ENCODE measurements around the gene MAGI2. TPM values are rescaled to one million over a fixed set of nuclear protein-coding genes. Genes with fewer than 3 reads are reported as not detected.

Gene MAGI2
- total and polyA plus RNA-seq, 2 experiments from 2014 or later: 10.4 to 26.4 TPM

GRCh38 chr7:78398081-78398480 lies 1055.4 kb downstream of the MAGI2 start:
- peaks cover 71% of the 10 kb centered on the region for H3K4me1 Mint-ChIP-seq
- Histone ChIP-seq H2AFZ (no peak overlapping the region), H3K79me2 (replicated peaks; ENCODE audit: insufficient read depth) (no peaks in the 10 kb centered on the region), H3K4me3 (0 out of 2 replicates have a peak overlapping the region, but pooled peaks have one; percentile 5), H3K27ac (ENCODE audit: low read depth) (no peak overlapping the region), H3K4me1 (ENCODE audit: insufficient read depth) (peaks cover 59% of the 10 kb centered on the region), H3K4me2 (peak overlapping the region; percentile 56), H3K9me2 (ENCODE audit: insufficient read depth) (no peaks in the 10 kb centered on the region), H4K20me1 (replicated peaks; ENCODE audit: insufficient read depth) (no peaks in the 10 kb centered on the region), H3K36me3 (ENCODE audit: insufficient read depth) (no peaks in the 10 kb centered on the region), H3F3A (replicated peaks; ENCODE audit: low read depth) (no peaks in the 10 kb centered on the region), H3K27me3 (ENCODE audit: insufficient read depth) (0 out of 2 replicates have a peak, but pooled peaks cover 9% of the 10 kb centered on the region)
- no peak overlapping the region for H3K4me3 Mint-ChIP-seq
- TF ChIP-seq CREB1 (CRISPR knock-in tag; IDR thresholded peaks at IDR 0.05; ENCODE audit: low read depth) (no peak), JUNB (IDR thresholded peaks at IDR 0.05; ENCODE audit: unreplicated experiment) (no peak), ZNF331 (CRISPR knock-in tag; IDR thresholded peaks at IDR 0.05; ENCODE audit: low read depth) (no peak), POLR2AphosphoS5 (IDR thresholded peaks at IDR 0.05; ENCODE audit: low read depth) (no peak), ZNF114 (CRISPR knock-in tag; IDR thresholded peaks at IDR 0.05) (no peak), EZH2 (IDR thresholded peaks at IDR 0.05; ENCODE audit: low read depth, unreplicated experiment) (no peak), STAT1 (IDR thresholded peaks at IDR 0.05; ENCODE audit: unreplicated experiment) (no peak), CTCF (conservative IDR thresholded peaks at IDR 0.05; ENCODE audit: low read depth in 2 of 2) (no peak), NANOG (IDR thresholded peaks at IDR 0.05; ENCODE audit: borderline replicate concordance) (no peak), ETS1 (IDR thresholded peaks at IDR 0.05) (no peak)
- H3K27me3 Mint-ChIP-seq (ENCODE audit: insufficient read depth, low read depth, poor library complexity): peaks cover 2% of the 10 kb centered on the region
- no peaks in the 10 kb centered on the region for H3K36me3 Mint-ChIP-seq (ENCODE audit: low read depth)
- no peak for DNase-seq (ENCODE audit: low spot score)
- H3K27ac Mint-ChIP-seq: no peak overlapping the region
- ATAC-seq: no peak
- H3K9me3 Mint-ChIP-seq: no peaks in the 10 kb centered on the region

- H3K4me2 ChIP-seq: no peak overlapping the region
- Mint-ChIP-seq H3K36me3 (ENCODE audit: low read depth) (no peaks in the 10 kb centered on the region), H3K9me3 (no peaks in the 10 kb centered on the region), H3K27me3 (ENCODE audit: insufficient read depth, low read depth, poor library complexity) (peaks cover 2% of the 10 kb centered on the region), H3K27ac (no peak overlapping the region), H3K4me1 (peaks cover 67% of the 10 kb centered on the region), H3K4me3 (no peak overlapping the region)
- no peaks in the 10 kb centered on the region for H3K36me3 ChIP-seq (ENCODE audit: insufficient read depth)
- H3K9me2 ChIP-seq (ENCODE audit: insufficient read depth): no peaks in the 10 kb centered on the region
- H3K79me2 ChIP-seq (replicated peaks; ENCODE audit: insufficient read depth): no peaks in the 10 kb centered on the region
- DNase-seq (ENCODE audit: low spot score) (no peak), ATAC-seq (no peak)
- no peaks in the 10 kb centered on the region for H3F3A ChIP-seq (replicated peaks; ENCODE audit: low read depth)
- H3K27ac ChIP-seq (ENCODE audit: low read depth): no peak overlapping the region
- H3K27me3 ChIP-seq (ENCODE audit: insufficient read depth): 0 out of 2 replicates have a peak, but pooled peaks cover 9% of the 10 kb centered on the region
- no peak overlapping the region for H2AFZ ChIP-seq
- TF ChIP-seq POLR2AphosphoS5 (IDR thresholded peaks at IDR 0.05; ENCODE audit: low read depth) (no peak), JUNB (IDR thresholded peaks at IDR 0.05; ENCODE audit: unreplicated experiment) (no peak), ZNF331 (CRISPR knock-in tag; IDR thresholded peaks at IDR 0.05; ENCODE audit: low read depth) (no peak)
- H3K4me1 ChIP-seq (ENCODE audit: insufficient read depth): peaks cover 50% of the 10 kb centered on the region
- no peaks in the 10 kb centered on the region for H4K20me1 ChIP-seq (replicated peaks; ENCODE audit: insufficient read depth)
- H3K4me3 ChIP-seq: no peak overlapping the region
Measured at GRCh38 chr7:78396210-78396609, 1057.3 kb downstream of the MAGI2 start.
